Measurements from ENCODE around the gene CDCA7L. TPM values are rescaled to one million over a fixed set of nuclear protein-coding genes. Genes with fewer than 3 reads are reported as not detected.

The CDCA7L gene
- polyA plus RNA-seq, 1 of the 3 experiments (the other 2 are of a cell fraction): 18.4 TPM

DNA sequence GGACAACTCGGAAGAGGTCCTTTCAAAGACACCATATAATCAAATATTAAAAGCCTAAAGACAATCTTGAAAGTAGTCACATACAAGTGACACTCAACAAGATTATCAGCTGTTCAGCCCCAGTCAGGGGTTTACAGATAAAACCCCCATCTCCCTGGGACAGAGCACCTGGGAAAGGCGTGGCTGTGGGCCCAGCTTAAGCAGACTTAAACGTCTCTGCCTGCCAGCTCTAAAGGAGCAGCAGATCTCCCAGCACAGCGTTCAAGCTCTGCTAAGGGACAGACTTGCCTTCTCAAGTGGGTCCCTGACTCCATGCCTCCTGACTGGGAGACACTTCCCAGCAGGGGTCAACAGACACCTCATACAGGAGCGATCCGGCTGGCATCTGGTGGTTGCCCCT is 18.0 kb downstream of the CDCA7L start:
- no peaks in the 10 kb centered on the region for H3F3A ChIP-seq (replicated peaks; ENCODE audit: insufficient read depth)
- 0 out of 2 replicates have a peak, but pooled peaks cover 5% of the 10 kb centered on the region for H3K9me3 ChIP-seq
- no peaks in the 10 kb centered on the region for H3K27me3 ChIP-seq (ENCODE audit: insufficient read depth)
- ChIA-PET CTCF (no interaction called here), POLR2A (no interaction called here)
- H3K9ac ChIP-seq: no peak overlapping the region
- H3K4me1 ChIP-seq (ENCODE audit: control insufficient read depth in 1 of 2, insufficient read depth in 2 of 2, low read depth in 1 of 2, low read length in 1 of 2): peaks cover 0 to 2% of the 10 kb centered on the region in 2 experiments; a peak in 1 of 4 replicates
- no peaks in the 10 kb centered on the region for H3K36me3 ChIP-seq (replicated peaks in 1 of 2; ENCODE audit: control insufficient read depth in 1 of 2, insufficient read depth in 2 of 2, low read length in 1 of 2)
- WGBS (ENCODE audit: low lambda C conversion rate): 72% methylated on average over 6 of the region's 6 CpGs
- no peak overlapping the region for H3K4me3 ChIP-seq (ENCODE audit: low read depth in 2 of 2, low read length in 1 of 2)
- H3K79me2 ChIP-seq (ENCODE audit: insufficient read depth): no peaks in the 10 kb centered on the region
- DNase-seq: no peak
- no peaks in the 10 kb centered on the region for H3K9me2 ChIP-seq
- no peak overlapping the region for H3K27ac ChIP-seq (ENCODE audit: low read depth in 2 of 2, low read length in 1 of 2)
- H2AFZ ChIP-seq (ENCODE audit: low read depth): no peak overlapping the region
- H4K20me1 ChIP-seq (ENCODE audit: insufficient read depth): no peaks in the 10 kb centered on the region
- no peak for TF ChIP-seq EZH2phosphoT487 (IDR thresholded peaks at IDR 0.05; ENCODE audit: borderline replicate concordance, low read depth)
- no peak for TF ChIP-seq MEF2A (IDR thresholded peaks at IDR 0.05; ENCODE audit: borderline replicate concordance, low read depth)
- TF ChIP-seq, protein P1, sequence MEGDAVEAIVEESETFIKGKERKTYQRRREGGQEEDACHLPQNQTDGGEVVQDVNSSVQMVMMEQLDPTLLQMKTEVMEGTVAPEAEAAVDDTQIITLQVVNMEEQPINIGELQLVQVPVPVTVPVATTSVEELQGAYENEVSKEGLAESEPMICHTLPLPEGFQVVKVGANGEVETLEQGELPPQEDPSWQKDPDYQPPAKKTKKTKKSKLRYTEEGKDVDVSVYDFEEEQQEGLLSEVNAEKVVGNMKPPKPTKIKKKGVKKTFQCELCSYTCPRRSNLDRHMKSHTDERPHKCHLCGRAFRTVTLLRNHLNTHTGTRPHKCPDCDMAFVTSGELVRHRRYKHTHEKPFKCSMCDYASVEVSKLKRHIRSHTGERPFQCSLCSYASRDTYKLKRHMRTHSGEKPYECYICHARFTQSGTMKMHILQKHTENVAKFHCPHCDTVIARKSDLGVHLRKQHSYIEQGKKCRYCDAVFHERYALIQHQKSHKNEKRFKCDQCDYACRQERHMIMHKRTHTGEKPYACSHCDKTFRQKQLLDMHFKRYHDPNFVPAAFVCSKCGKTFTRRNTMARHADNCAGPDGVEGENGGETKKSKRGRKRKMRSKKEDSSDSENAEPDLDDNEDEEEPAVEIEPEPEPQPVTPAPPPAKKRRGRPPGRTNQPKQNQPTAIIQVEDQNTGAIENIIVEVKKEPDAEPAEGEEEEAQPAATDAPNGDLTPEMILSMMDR (IDR thresholded peaks at IDR 0.05): no peak
- no peak for TF ChIP-seq SMC3 (IDR thresholded peaks at IDR 0.05; ENCODE audit: low read depth, low read length)
- no peak for TF ChIP-seq CHD2 (IDR thresholded peaks at IDR 0.05; ENCODE audit: low read length, partially characterized antibody)
- TF ChIP-seq RFX5 (IDR thresholded peaks at IDR 0.05; ENCODE audit: low read length): no peak
- TF ChIP-seq, protein P2, sequence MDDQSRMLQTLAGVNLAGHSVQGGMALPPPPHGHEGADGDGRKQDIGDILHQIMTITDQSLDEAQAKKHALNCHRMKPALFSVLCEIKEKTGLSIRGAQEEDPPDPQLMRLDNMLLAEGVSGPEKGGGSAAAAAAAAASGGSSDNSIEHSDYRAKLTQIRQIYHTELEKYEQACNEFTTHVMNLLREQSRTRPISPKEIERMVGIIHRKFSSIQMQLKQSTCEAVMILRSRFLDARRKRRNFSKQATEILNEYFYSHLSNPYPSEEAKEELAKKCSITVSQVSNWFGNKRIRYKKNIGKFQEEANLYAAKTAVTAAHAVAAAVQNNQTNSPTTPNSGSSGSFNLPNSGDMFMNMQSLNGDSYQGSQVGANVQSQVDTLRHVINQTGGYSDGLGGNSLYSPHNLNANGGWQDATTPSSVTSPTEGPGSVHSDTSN (IDR thresholded peaks at IDR 0.05): no peak
- TF ChIP-seq JUND (IDR thresholded peaks at IDR 0.05): no peak
- no peak for TF ChIP-seq POLR2AphosphoS5 (IDR thresholded peaks at IDR 0.05; ENCODE audit: low read depth, low read length)
- TF ChIP-seq EP300 (IDR thresholded peaks at IDR 0.05; ENCODE audit: borderline replicate concordance in 1 of 2, low read depth in 1 of 2, low read length in 1 of 2): no peak
- no peak for TF ChIP-seq NRF1 (IDR thresholded peaks at IDR 0.05; ENCODE audit: low read depth, low read length)
- TF ChIP-seq FOSL2 (IDR thresholded peaks at IDR 0.05; ENCODE audit: borderline replicate concordance, low read depth): no peak
- H3K4me2 ChIP-seq: no peak overlapping the region

DNA sequence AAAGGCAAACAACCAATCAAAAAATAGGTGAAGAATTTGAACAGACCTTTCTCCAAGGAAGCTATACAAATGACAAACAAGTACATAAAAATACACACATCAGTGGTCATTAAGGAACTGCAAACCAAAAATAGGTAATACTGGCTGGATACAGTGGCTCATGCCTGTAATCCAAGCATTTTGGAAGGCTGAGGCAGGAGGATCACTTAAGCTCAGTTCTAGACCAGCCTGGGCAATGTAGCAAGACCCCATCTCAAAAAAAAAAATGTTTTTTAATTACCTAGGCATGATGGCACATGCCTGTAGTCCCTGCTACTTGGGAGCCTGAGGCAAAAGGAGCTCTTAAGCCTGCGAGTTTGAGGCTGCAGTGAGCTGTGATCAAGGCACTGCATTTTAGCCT is 19.3 kb downstream of the CDCA7L start:
- ChIA-PET POLR2A (no interaction called here), CTCF (no interaction called here)
- H3K36me3 ChIP-seq (replicated peaks in 1 of 2; ENCODE audit: control insufficient read depth in 1 of 2, insufficient read depth in 2 of 2, low read length in 1 of 2): no peaks in the 10 kb centered on the region
- no peaks in the 10 kb centered on the region for H3K79me2 ChIP-seq (ENCODE audit: insufficient read depth)
- no peak for DNase-seq
- no peak overlapping the region for H3K4me2 ChIP-seq
- 36% methylated on average over 1 of the region's 1 CpG for WGBS (ENCODE audit: low lambda C conversion rate)
- no peaks in the 10 kb centered on the region for H4K20me1 ChIP-seq (ENCODE audit: insufficient read depth)
- H3F3A ChIP-seq (replicated peaks; ENCODE audit: insufficient read depth): no peaks in the 10 kb centered on the region
- H3K27ac ChIP-seq (ENCODE audit: low read depth in 2 of 2, low read length in 1 of 2): no peak overlapping the region
- TF ChIP-seq RCOR1 (IDR thresholded peaks at IDR 0.05; ENCODE audit: low read length): no peak
- TF ChIP-seq, protein P3, sequence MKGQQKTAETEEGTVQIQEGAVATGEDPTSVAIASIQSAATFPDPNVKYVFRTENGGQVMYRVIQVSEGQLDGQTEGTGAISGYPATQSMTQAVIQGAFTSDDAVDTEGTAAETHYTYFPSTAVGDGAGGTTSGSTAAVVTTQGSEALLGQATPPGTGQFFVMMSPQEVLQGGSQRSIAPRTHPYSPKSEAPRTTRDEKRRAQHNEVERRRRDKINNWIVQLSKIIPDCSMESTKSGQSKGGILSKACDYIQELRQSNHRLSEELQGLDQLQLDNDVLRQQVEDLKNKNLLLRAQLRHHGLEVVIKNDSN (IDR thresholded peaks at IDR 0.05; ENCODE audit: borderline replicate concordance, low read depth): no peak
- no peak for TF ChIP-seq RFX5 (IDR thresholded peaks at IDR 0.05; ENCODE audit: low read length)
- no peak for TF ChIP-seq CHD2 (IDR thresholded peaks at IDR 0.05; ENCODE audit: low read length, partially characterized antibody)
- no peak for TF ChIP-seq TAF1 (IDR thresholded peaks at IDR 0.05; ENCODE audit: borderline replicate concordance, low read depth, low read length)
- TF ChIP-seq, protein P2 (IDR thresholded peaks at IDR 0.05): no peak
- TF ChIP-seq YY1 (IDR thresholded peaks at IDR 0.05; ENCODE audit: low read depth): no peak
- H2AFZ ChIP-seq (ENCODE audit: low read depth): no peak overlapping the region
- no peak overlapping the region for H3K9ac ChIP-seq
- no peaks in the 10 kb centered on the region for H3K9me2 ChIP-seq
- no peak overlapping the region for H3K4me3 ChIP-seq (ENCODE audit: low read depth in 2 of 2, low read length in 1 of 2)
- H3K4me1 ChIP-seq (ENCODE audit: control insufficient read depth in 1 of 2, insufficient read depth in 2 of 2, low read depth in 1 of 2, low read length in 1 of 2): peaks cover 0 to 2% of the 10 kb centered on the region in 2 experiments; a peak in 1 of 4 replicates
- H3K9me3 ChIP-seq: 0 out of 2 replicates have a peak, but pooled peaks cover 5% of the 10 kb centered on the region
- H3K27me3 ChIP-seq (ENCODE audit: insufficient read depth): no peaks in the 10 kb centered on the region
